ENCODE data around the gene OR3A3.
"Not testable (repeated sequence)": the region's sequence is repeated elsewhere in the genome, so short reads cannot be mapped to it uniquely, and the experiment has no call there.

Gene OR3A3

GRCh38 chr17:3411070-3411469, at the start of gene OR3A3:
Gene OR3A3, plus strand, starts transcription at chr17:3411370.
- Histone ChIP-seq H3K27me3 (ENCODE audit: control insufficient read depth in 1 of 2, insufficient read depth in 2 of 2, low read length in 2 of 2) (no peaks in the 10 kb centered on the region), H3K4me3 (ENCODE audit: low read depth in 1 of 2, low read length in 2 of 2) (no peak within 1 kb of the TSS), H3K27ac (ENCODE audit: low read depth, low read length) (no peak within 1 kb of the TSS), H3K9me3 (ENCODE audit: control insufficient read depth in 1 of 2, low read length in 2 of 2) (peaks cover 3 to 9% of the 10 kb centered on the region in 2 donors), H3K36me3 (ENCODE audit: control insufficient read depth in 1 of 2, insufficient read depth in 2 of 2, low read length in 2 of 2) (no peaks in the 10 kb centered on the region), H3K4me1 (ENCODE audit: control insufficient read depth in 1 of 2, insufficient read depth in 2 of 2, low read length in 2 of 2) (no peaks in the 10 kb centered on the region), H3K9ac (ENCODE audit: low read depth in 1 of 2, low read length in 2 of 2) (no peak within 1 kb of the TSS)

GRCh38 chr17:3371167-3371566, 40.0 kb upstream of the OR3A3 start:
- not testable (repeated sequence) for H3K27me3 ChIP-seq (ENCODE audit: control insufficient read depth in 1 of 2, insufficient read depth in 2 of 2, low read length in 2 of 2); H3K9ac ChIP-seq (ENCODE audit: low read depth in 1 of 2, low read length in 2 of 2); H3K4me3 ChIP-seq (ENCODE audit: low read depth in 1 of 2, low read length in 2 of 2); H3K36me3 ChIP-seq (ENCODE audit: control insufficient read depth in 1 of 2, insufficient read depth in 2 of 2, low read length in 2 of 2); H3K27ac ChIP-seq (ENCODE audit: low read depth, low read length); H3K9me3 ChIP-seq (ENCODE audit: control insufficient read depth in 1 of 2, low read length in 2 of 2); H3K4me1 ChIP-seq (ENCODE audit: control insufficient read depth in 1 of 2, insufficient read depth in 2 of 2, low read length in 2 of 2)

- no peak overlapping the region for H3K4me3 ChIP-seq (ENCODE audit: low read depth in 1 of 2, low read length in 2 of 2)
- no peaks in the 10 kb centered on the region for H3K4me1 ChIP-seq (ENCODE audit: control insufficient read depth in 1 of 2, insufficient read depth in 2 of 2, low read length in 2 of 2)
- no peak overlapping the region for H3K9ac ChIP-seq (ENCODE audit: low read depth in 1 of 2, low read length in 2 of 2)
- H3K27me3 ChIP-seq (ENCODE audit: control insufficient read depth in 1 of 2, insufficient read depth in 2 of 2, low read length in 2 of 2): peaks cover 0 to 5% of the 10 kb centered on the region in 2 donors
- no peaks in the 10 kb centered on the region for H3K9me3 ChIP-seq (ENCODE audit: control insufficient read depth in 1 of 2, low read length in 2 of 2)
- no peak overlapping the region for H3K27ac ChIP-seq (ENCODE audit: low read depth, low read length)
- H3K36me3 ChIP-seq (ENCODE audit: control insufficient read depth in 1 of 2, insufficient read depth in 2 of 2, low read length in 2 of 2): no peaks in the 10 kb centered on the region
These were observed 32.8 kb upstream of the OR3A3 start for GRCh38 chr17:3378321-3378720.

- no peaks in the 10 kb centered on the region for H3K36me3 ChIP-seq (ENCODE audit: control insufficient read depth in 1 of 2, insufficient read depth in 2 of 2, low read length in 2 of 2)
- H3K4me3 ChIP-seq (ENCODE audit: low read depth in 1 of 2, low read length in 2 of 2): no peak overlapping the region
- H3K27me3 ChIP-seq (ENCODE audit: control insufficient read depth in 1 of 2, insufficient read depth in 2 of 2, low read length in 2 of 2): peaks cover 0 to 5% of the 10 kb centered on the region in 2 donors
- H3K9me3 ChIP-seq (ENCODE audit: control insufficient read depth in 1 of 2, low read length in 2 of 2): no peaks in the 10 kb centered on the region
- H3K9ac ChIP-seq (ENCODE audit: low read depth in 1 of 2, low read length in 2 of 2): no peak overlapping the region
- H3K4me1 ChIP-seq (ENCODE audit: control insufficient read depth in 1 of 2, insufficient read depth in 2 of 2, low read length in 2 of 2): no peaks in the 10 kb centered on the region
- H3K27ac ChIP-seq (ENCODE audit: low read depth, low read length): no peak overlapping the region
These were observed 29.2 kb upstream of the OR3A3 start for GRCh38 chr17:3381957-3382356.

- H3K9ac ChIP-seq (ENCODE audit: low read depth in 1 of 2, low read length in 2 of 2): no peak within 1 kb of the TSS
- H3K36me3 ChIP-seq (ENCODE audit: control insufficient read depth in 1 of 2, insufficient read depth in 2 of 2, low read length in 2 of 2): no peaks in the 10 kb centered on the region
- H3K27ac ChIP-seq (ENCODE audit: low read depth, low read length): no peak within 1 kb of the TSS
- H3K27me3 ChIP-seq (ENCODE audit: control insufficient read depth in 1 of 2, insufficient read depth in 2 of 2, low read length in 2 of 2): no peaks in the 10 kb centered on the region
- H3K9me3 ChIP-seq (ENCODE audit: control insufficient read depth in 1 of 2, low read length in 2 of 2): no peaks in the 10 kb centered on the region
- H3K4me3 ChIP-seq (ENCODE audit: low read depth in 1 of 2, low read length in 2 of 2): no peak within 1 kb of the TSS
- no peaks in the 10 kb centered on the region for H3K4me1 ChIP-seq (ENCODE audit: control insufficient read depth in 1 of 2, insufficient read depth in 2 of 2, low read length in 2 of 2)
These were observed 25.0 kb upstream of the OR3A3 start, which contains the start of gene OR3A2 for GRCh38 chr17:3385869-3386816. Gene OR3A2, minus strand, starts transcription at chr17:3386308.

GRCh38 chr17:3389791-3390190, 21.4 kb upstream of the OR3A3 start:
- Histone ChIP-seq H3K4me3 (ENCODE audit: low read depth in 1 of 2, low read length in 2 of 2) (no peak overlapping the region), H3K36me3 (ENCODE audit: control insufficient read depth in 1 of 2, insufficient read depth in 2 of 2, low read length in 2 of 2) (no peaks in the 10 kb centered on the region), H3K9me3 (ENCODE audit: control insufficient read depth in 1 of 2, low read length in 2 of 2) (no peaks in the 10 kb centered on the region), H3K27me3 (ENCODE audit: control insufficient read depth in 1 of 2, insufficient read depth in 2 of 2, low read length in 2 of 2) (no peaks in the 10 kb centered on the region), H3K4me1 (ENCODE audit: control insufficient read depth in 1 of 2, insufficient read depth in 2 of 2, low read length in 2 of 2) (no peaks in the 10 kb centered on the region), H3K9ac (ENCODE audit: low read depth in 1 of 2, low read length in 2 of 2) (no peak overlapping the region), H3K27ac (ENCODE audit: low read depth, low read length) (no peak overlapping the region)

- H3K27ac ChIP-seq (ENCODE audit: low read depth, low read length); H3K4me1 ChIP-seq (ENCODE audit: control insufficient read depth in 1 of 2, insufficient read depth in 2 of 2, low read length in 2 of 2); H3K36me3 ChIP-seq (ENCODE audit: control insufficient read depth in 1 of 2, insufficient read depth in 2 of 2, low read length in 2 of 2); H3K27me3 ChIP-seq (ENCODE audit: control insufficient read depth in 1 of 2, insufficient read depth in 2 of 2, low read length in 2 of 2); H3K9me3 ChIP-seq (ENCODE audit: control insufficient read depth in 1 of 2, low read length in 2 of 2); H3K4me3 ChIP-seq (ENCODE audit: low read depth in 1 of 2, low read length in 2 of 2); H3K9ac ChIP-seq (ENCODE audit: low read depth in 1 of 2, low read length in 2 of 2): not testable (repeated sequence)
These were observed 13.4 kb upstream of the OR3A3 start for GRCh38 chr17:3397801-3398200.

- H3K4me3 ChIP-seq (ENCODE audit: low read depth in 1 of 2, low read length in 2 of 2): no peak within 1 kb of the TSS
- no peaks in the 10 kb centered on the region for H3K4me1 ChIP-seq (ENCODE audit: control insufficient read depth in 1 of 2, insufficient read depth in 2 of 2, low read length in 2 of 2)
- H3K9me3 ChIP-seq (ENCODE audit: control insufficient read depth in 1 of 2, low read length in 2 of 2): no peaks in the 10 kb centered on the region
- H3K27me3 ChIP-seq (ENCODE audit: control insufficient read depth in 1 of 2, insufficient read depth in 2 of 2, low read length in 2 of 2): no peaks in the 10 kb centered on the region
- H3K27ac ChIP-seq (ENCODE audit: low read depth, low read length): no peak within 1 kb of the TSS
- no peaks in the 10 kb centered on the region for H3K36me3 ChIP-seq (ENCODE audit: control insufficient read depth in 1 of 2, insufficient read depth in 2 of 2, low read length in 2 of 2)
- H3K9ac ChIP-seq (ENCODE audit: low read depth in 1 of 2, low read length in 2 of 2): no peak within 1 kb of the TSS
These were observed 12.9 kb upstream of the OR3A3 start, which contains the start of gene OR1E1 for GRCh38 chr17:3398310-3398709. Gene OR1E1, minus strand, starts transcription at chr17:3398410. Its CDS starts 0 bp downstream, at chr17:3398410.

- Histone ChIP-seq H3K36me3 (ENCODE audit: control insufficient read depth in 1 of 2, insufficient read depth in 2 of 2, low read length in 2 of 2) (no peaks in the 10 kb centered on the region), H3K27ac (ENCODE audit: low read depth, low read length) (no peak overlapping the region), H3K4me3 (ENCODE audit: low read depth in 1 of 2, low read length in 2 of 2) (no peak overlapping the region), H3K4me1 (ENCODE audit: control insufficient read depth in 1 of 2, insufficient read depth in 2 of 2, low read length in 2 of 2) (no peaks in the 10 kb centered on the region), H3K27me3 (ENCODE audit: control insufficient read depth in 1 of 2, insufficient read depth in 2 of 2, low read length in 2 of 2) (no peaks in the 10 kb centered on the region), H3K9me3 (ENCODE audit: control insufficient read depth in 1 of 2, low read length in 2 of 2) (no peaks in the 10 kb centered on the region), H3K9ac (ENCODE audit: low read depth in 1 of 2, low read length in 2 of 2) (no peak overlapping the region)
These were observed 11.1 kb upstream of the OR3A3 start for GRCh38 chr17:3400055-3400454.

- Histone ChIP-seq H3K27me3 (ENCODE audit: control insufficient read depth in 1 of 2, insufficient read depth in 2 of 2, low read length in 2 of 2) (no peaks in the 10 kb centered on the region), H3K4me3 (ENCODE audit: low read depth in 1 of 2, low read length in 2 of 2) (no peak overlapping the region), H3K9me3 (ENCODE audit: control insufficient read depth in 1 of 2, low read length in 2 of 2) (peaks cover 0 to 3% of the 10 kb centered on the region in 2 donors), H3K27ac (ENCODE audit: low read depth, low read length) (no peak overlapping the region), H3K9ac (ENCODE audit: low read depth in 1 of 2, low read length in 2 of 2) (no peak overlapping the region), H3K4me1 (ENCODE audit: control insufficient read depth in 1 of 2, insufficient read depth in 2 of 2, low read length in 2 of 2) (no peaks in the 10 kb centered on the region), H3K36me3 (ENCODE audit: control insufficient read depth in 1 of 2, insufficient read depth in 2 of 2, low read length in 2 of 2) (no peaks in the 10 kb centered on the region)
These were observed 9.4 kb upstream of the OR3A3 start for GRCh38 chr17:3401786-3402185.

Measured in duodenal mucosa (tissue), 2 donors.